TTC549 (cell line): ENCODE measurements around the gene KCNS1.
"Not testable (repeated sequence)": the region's sequence is repeated elsewhere in the genome, so short reads cannot be mapped to it uniquely, and the experiment has no call there.

Experiments used
- FAIRE-seq: peaks from 2 replicates; lab custom pipeline; 2012; peaks lifted over from hg19 to GRCh38; lab: Jason Lieb, UNC

Gene KCNS1

GRCh38 chr20:45073221-45073620 lies 27.7 kb downstream of the KCNS1 start:
- no peak for FAIRE-seq

- FAIRE-seq, result no peak
Observed at GRCh38 chr20:45072066-45072465, 28.9 kb downstream of the KCNS1 start.

- FAIRE-seq, result no peak
Observed at GRCh38 chr20:45070932-45071632, 29.8 kb downstream of the KCNS1 start.

GRCh38 chr20:45069261-45069660 lies 31.7 kb downstream of the KCNS1 start:
- FAIRE-seq, result no peak

GRCh38 chr20:45067558-45067957 lies 33.4 kb downstream of the KCNS1 start:
- no peak for FAIRE-seq

- no peak for FAIRE-seq
Observed at GRCh38 chr20:45067087-45067486, 33.8 kb downstream of the KCNS1 start.

GRCh38 chr20:45066372-45066771 lies 34.6 kb downstream of the KCNS1 start:
- FAIRE-seq, result no peak

GRCh38 chr20:45064812-45065211 lies 36.1 kb downstream of the KCNS1 start:
- no peak for FAIRE-seq

- FAIRE-seq, result not testable (repeated sequence)
Observed at GRCh38 chr20:45063107-45063506, 37.8 kb downstream of the KCNS1 start.

- FAIRE-seq, result no peak
Observed at GRCh38 chr20:45061244-45061643, 39.7 kb downstream of the KCNS1 start.

GRCh38 chr20:45060294-45060693 lies 40.6 kb downstream of the KCNS1 start:
- FAIRE-seq, result no peak

GRCh38 chr20:45059022-45059728 lies 41.8 kb downstream of the KCNS1 start:
- no peak for FAIRE-seq

GRCh38 chr20:45058168-45058850 lies 42.6 kb downstream of the KCNS1 start:
- FAIRE-seq, result no peak

- no peak for FAIRE-seq
Observed at GRCh38 chr20:45056473-45057173, 44.3 kb downstream of the KCNS1 start.

- no peak for FAIRE-seq
Observed at GRCh38 chr20:45055056-45055455, 45.9 kb downstream of the KCNS1 start.

- no peak for FAIRE-seq
Observed at GRCh38 chr20:45053430-45054351, 47.2 kb downstream of the KCNS1 start.

GRCh38 chr20:45052698-45053429 lies 48.1 kb downstream of the KCNS1 start:
- FAIRE-seq, result no peak

GRCh38 chr20:45051204-45052060 lies 49.5 kb downstream of the KCNS1 start:
- no peak for FAIRE-seq

GRCh38 chr20:45049904-45050471 lies 50.9 kb downstream of the KCNS1 start:
- FAIRE-seq, result no peak

- no peak for FAIRE-seq
Observed at GRCh38 chr20:45049438-45049837, 51.5 kb downstream of the KCNS1 start.
